Activated naive CD8-positive, alpha-beta T cell treated with anti-CD3 and anti-CD28 coated beads, Interleukin-2, amount 10 ng/mL, durations not matched to agents 7 days and 5 days (primary cell): ENCODE results near the gene NUTF2. TPM values are rescaled to one million over a fixed set of nuclear protein-coding genes. Genes with fewer than 3 reads are reported as not detected.

Source experiments
- ATAC-seq: fragments of 150-1000 bp; cut with Tn5 transposase; one replicate; pipeline ENCODE4 v1.10.0; 2021; ENCODE audit warnings: low read depth, moderate library complexity
- POLR2A ChIA-PET: fragments of 350-600 bp; sonication (Branson Sonifier 250); formaldehyde crosslinking; loops from one replicate; lab custom pipeline; 2021; ENCODE audit warnings: antibody characterized with exemption; lab: Charles Lee
- DNase-seq: peaks from one replicate; pipeline ENCODE4 v3.0.0; 2021
- H3K27ac Mint-ChIP-seq: one replicate; pipeline ENCODE4 v1.8.0; 2022; ENCODE audit warnings: mild to moderate bottlenecking, mixed read lengths
- H3K27me3 Mint-ChIP-seq: one replicate; pipeline ENCODE4 v1.8.0; 2022; ENCODE audit warnings: mild to moderate bottlenecking, moderate library complexity, mixed read lengths
- H3K36me3 Mint-ChIP-seq: one replicate; pipeline ENCODE4 v1.8.0; 2021; ENCODE audit warnings: mild to moderate bottlenecking, mixed read lengths
- H3K4me1 Mint-ChIP-seq: one replicate; pipeline ENCODE4 v1.8.0; 2021; ENCODE audit warnings: mixed read lengths
- H3K4me3 Mint-ChIP-seq: one replicate; pipeline ENCODE4 v1.8.0; 2022; ENCODE audit warnings: mild to moderate bottlenecking, moderate library complexity, mixed read lengths
- H3K9me3 Mint-ChIP-seq: one replicate; pipeline ENCODE4 v1.8.0; 2021; ENCODE audit warnings: mixed read lengths
- total RNA-seq, 2 experiments: library from RNA; stranded (reverse); gene quantifications; one replicate each; pipeline ENCODE4 v1.2.3, GENCODE V29; 2021

The NUTF2 gene
- total RNA-seq, 2 experiments from 2014 or later = 88.4 TPM

DNA sequence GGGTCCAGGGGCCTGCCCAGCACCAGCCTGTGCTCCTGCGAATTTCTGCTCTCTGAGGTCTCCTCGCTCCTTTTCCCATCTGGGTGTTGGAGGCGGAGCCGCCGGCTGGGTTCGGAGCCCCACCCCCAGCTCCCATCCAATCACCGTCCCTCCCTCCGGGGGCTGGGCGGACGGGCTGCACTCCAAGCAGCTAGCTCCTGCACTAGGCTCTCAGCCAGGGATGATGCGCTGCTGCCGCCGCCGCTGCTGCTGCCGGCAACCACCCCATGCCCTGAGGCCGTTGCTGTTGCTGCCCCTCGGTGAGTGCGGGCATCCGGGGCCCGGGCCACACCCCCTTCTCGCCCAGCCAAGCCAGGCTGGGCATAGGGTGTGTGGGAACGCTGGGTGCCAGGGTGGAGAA lies 38.0 kb downstream of the NUTF2 start, which contains the start of gene NRN1L:
Gene NRN1L, plus strand, starts transcription at position 202 of the 400 bp plus-strand sequence. Its CDS starts 19 bp downstream, at position 221.
- DNase-seq (no peak), ATAC-seq (no peak)
- no peak within 1 kb of the TSS for H3K4me3 Mint-ChIP-seq
- H3K36me3 Mint-ChIP-seq = peaks cover 11% of the 10 kb centered on the region
- no peaks in the 10 kb centered on the region for H3K9me3 Mint-ChIP-seq
- H3K27me3 Mint-ChIP-seq = no peaks in the 10 kb centered on the region
- POLR2A ChIA-PET = no interaction called here
- H3K27ac Mint-ChIP-seq = no peak within 1 kb of the TSS
- H3K4me1 Mint-ChIP-seq = peaks cover 3% of the 10 kb centered on the region

DNA sequence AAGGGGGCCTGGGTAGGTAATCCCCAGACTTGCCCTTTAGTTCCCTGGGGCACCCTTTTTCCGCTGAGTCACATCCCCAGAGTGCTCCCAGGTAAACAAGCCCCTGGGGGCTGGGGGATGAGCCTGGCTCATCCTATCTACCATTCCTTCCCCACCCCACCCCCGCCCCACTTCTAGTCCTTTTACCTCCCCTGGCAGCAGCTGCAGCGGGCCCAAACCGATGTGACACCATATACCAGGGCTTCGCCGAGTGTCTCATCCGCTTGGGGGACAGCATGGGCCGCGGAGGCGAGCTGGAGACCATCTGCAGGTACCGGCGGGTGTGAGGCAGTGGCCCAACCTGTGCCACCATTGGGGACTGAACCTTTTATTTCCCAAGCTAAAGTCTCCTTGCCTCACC lies 38.8 kb downstream of the NUTF2 start:
- H3K4me3 Mint-ChIP-seq = no peak overlapping the region
- peaks cover 11% of the 10 kb centered on the region for H3K36me3 Mint-ChIP-seq
- POLR2A ChIA-PET = interaction anchor here (1.0 kb wide), 1 partner anchor 46 kb away, joined by 3 read pairs; the partner anchor contains the start of gene CTRL
- DNase-seq = no peak
- peaks cover 3% of the 10 kb centered on the region for H3K4me1 Mint-ChIP-seq
- no peaks in the 10 kb centered on the region for H3K27me3 Mint-ChIP-seq
- H3K9me3 Mint-ChIP-seq = no peaks in the 10 kb centered on the region
- no peak for ATAC-seq
- no peak overlapping the region for H3K27ac Mint-ChIP-seq

DNA sequence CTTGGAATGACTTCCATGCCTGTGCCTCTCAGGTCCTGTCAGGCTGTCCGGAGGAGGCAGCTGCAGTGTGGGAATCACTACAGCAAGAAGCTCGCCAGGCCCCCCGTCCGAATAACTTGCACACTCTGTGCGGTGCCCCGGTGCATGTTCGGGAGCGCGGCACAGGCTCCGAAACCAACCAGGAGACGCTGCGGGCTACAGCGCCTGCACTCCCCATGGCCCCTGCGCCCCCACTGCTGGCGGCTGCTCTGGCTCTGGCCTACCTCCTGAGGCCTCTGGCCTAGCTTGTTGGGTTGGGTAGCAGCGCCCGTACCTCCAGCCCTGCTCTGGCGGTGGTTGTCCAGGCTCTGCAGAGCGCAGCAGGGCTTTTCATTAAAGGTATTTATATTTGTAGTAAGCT lies 39.2 kb downstream of the NUTF2 start:
- no peak for DNase-seq
- POLR2A ChIA-PET = interaction anchor here (0.7 to 1.0 kb wide), 2 partner anchors 12 to 45 kb away, joined by 3 read pairs; partner anchors contain the start of gene CTRL
- no peak overlapping the region for H3K27ac Mint-ChIP-seq
- H3K4me1 Mint-ChIP-seq = peaks cover 3% of the 10 kb centered on the region
- H3K4me3 Mint-ChIP-seq = no peak overlapping the region
- H3K27me3 Mint-ChIP-seq = no peaks in the 10 kb centered on the region
- ATAC-seq = no peak
- peaks cover 11% of the 10 kb centered on the region for H3K36me3 Mint-ChIP-seq
- H3K9me3 Mint-ChIP-seq = no peaks in the 10 kb centered on the region

DNA sequence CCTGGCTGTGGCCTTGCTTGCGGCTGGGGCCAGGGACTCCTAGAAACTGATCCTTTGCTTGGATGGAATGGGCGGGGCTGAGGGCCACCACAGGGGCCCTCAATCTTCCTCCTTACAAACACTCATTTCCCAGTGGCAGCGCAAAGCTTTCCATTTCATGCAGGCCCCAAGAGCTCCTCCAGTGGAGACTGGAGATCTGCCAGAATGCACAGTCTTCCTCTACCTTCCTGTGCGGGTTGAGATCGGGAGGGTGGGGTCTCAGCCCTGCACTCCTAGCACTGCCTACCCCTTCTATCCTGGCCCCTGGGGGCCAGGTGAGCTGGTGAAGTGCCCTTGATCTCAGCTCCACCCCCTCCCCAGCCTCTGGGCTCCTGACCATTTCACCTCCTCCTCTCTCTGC lies 39.7 kb downstream of the NUTF2 start:
- Mint-ChIP-seq H3K4me3 (no peak overlapping the region), H3K27me3 (no peaks in the 10 kb centered on the region), H3K9me3 (no peaks in the 10 kb centered on the region), H3K4me1 (peaks cover 3% of the 10 kb centered on the region), H3K27ac (no peak overlapping the region), H3K36me3 (peaks cover 11% of the 10 kb centered on the region)
- POLR2A ChIA-PET = interaction anchor here (0.7 to 1.1 kb wide), 3 partner anchors 13 to 50 kb away, joined by 3 to 5 read pairs (median 3); partner anchors contain the start of genes CTRL and PSMB10
- DNase-seq (no peak), ATAC-seq (no peak)

DNA sequence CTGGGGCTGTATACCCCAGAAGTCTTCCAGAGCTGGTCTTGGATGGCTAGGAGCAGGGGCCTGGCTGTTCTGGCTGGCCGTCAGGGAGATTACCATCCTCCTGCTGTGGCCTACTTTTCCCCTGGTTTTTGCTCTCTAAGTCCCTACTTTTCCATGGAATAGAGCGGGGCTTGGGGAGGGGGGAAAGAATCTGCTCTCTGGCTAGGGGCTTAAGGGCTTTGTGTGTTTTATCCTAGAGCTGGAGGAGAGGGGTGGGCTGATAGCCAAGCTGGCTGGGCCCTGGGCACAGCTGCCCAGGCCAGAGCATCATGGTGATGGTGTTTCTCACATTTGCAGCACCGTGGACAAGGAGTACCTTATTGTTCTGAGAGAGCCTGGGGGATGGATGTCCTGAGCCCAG lies 41.6 kb downstream of the NUTF2 start:
- DNase-seq (no peak), ATAC-seq (no peak)
- Mint-ChIP-seq H3K9me3 (no peaks in the 10 kb centered on the region), H3K4me1 (peaks cover 8% of the 10 kb centered on the region), H3K27me3 (no peaks in the 10 kb centered on the region), H3K4me3 (no peak overlapping the region), H3K27ac (no peak overlapping the region), H3K36me3 (peaks cover 6% of the 10 kb centered on the region)
- POLR2A ChIA-PET = interaction anchor here (2.7 kb wide), 1 partner anchor 47 kb away, joined by 9 read pairs; no protein-coding TSS in a partner anchor

DNA sequence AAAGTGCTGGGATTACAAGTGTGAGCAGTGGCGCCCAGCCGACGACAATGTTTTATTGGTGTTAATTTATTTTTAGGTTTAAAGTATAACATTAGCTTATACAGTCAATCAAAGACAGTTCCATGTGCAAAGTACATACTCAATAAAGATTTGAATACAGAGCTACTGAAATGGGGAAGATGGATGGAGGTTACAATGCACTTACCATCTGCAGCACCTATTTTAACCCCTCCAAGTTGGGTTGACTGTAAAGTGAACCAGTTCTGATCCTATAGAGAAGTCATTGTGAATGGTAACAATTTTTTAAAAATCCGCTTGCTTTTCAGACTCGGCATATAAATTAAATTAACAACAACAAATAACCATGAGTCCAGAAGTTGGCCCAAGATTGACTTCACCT lies 45.6 kb downstream of the NUTF2 start:
- H3K36me3 Mint-ChIP-seq = peaks cover 2% of the 10 kb centered on the region
- DNase-seq = no peak
- no peak for ATAC-seq
- peak overlapping the region; percentile 86 for H3K4me3 Mint-ChIP-seq
- peak overlapping the region; percentile 82 for H3K27ac Mint-ChIP-seq
- POLR2A ChIA-PET = interaction anchor here (0.5 to 2.8 kb wide), 8 partner anchors 15 to 400 kb away, joined by 3 to 13 read pairs (median 5); partner anchors contain the start of gene PSMB10
- peaks cover 18% of the 10 kb centered on the region for H3K4me1 Mint-ChIP-seq
- no peaks in the 10 kb centered on the region for H3K27me3 Mint-ChIP-seq
- H3K9me3 Mint-ChIP-seq = no peaks in the 10 kb centered on the region

DNA sequence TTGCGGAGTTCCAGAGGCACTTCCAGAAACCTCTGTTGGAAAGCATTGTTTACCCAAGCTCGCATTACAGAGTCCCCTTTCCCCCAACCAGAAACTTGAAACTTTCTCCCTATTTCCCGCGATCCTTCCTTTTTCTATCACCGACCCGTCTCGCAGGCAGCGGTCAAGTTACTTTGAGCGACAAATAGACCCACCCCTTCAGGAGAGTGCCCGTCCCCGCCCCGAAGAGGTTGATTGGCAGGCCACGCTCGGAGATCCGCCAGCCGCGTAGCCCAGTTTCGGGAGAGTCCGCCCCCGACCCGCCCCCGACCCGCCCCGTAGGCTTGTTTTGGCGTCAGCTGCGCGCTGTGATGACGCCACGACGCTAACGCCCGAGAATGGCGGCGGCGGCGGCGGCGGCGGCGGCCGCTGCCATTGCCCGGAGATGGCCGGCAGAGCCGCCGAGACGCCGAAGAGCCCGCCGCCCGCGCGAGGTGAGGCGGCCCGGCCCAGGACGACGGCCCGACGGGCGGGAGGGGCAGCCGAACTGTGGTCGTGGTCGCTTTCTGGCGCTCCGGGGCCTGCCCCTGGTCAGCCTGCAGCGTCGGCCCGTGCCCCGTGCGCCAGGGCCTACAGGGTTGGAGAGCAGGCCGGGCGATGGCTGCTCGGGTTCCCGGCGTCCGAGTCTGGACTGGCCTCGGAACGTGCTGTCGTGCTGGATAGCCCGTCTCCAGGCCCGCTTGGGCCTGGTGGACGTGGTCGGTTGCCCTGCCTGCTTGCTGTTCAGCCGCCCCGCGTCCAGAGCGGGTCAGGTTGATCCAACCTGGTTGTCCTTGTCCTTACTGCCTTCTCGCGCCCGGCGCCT lies 46.4 kb downstream of the NUTF2 start, which contains the start of gene PSKH1:
Gene PSKH1, plus strand, starts transcription at position 356 of the 844 bp plus-strand sequence. CDS start 15,496 bp downstream, outside the sequence.
- H3K9me3 Mint-ChIP-seq = no peaks in the 10 kb centered on the region

DNA sequence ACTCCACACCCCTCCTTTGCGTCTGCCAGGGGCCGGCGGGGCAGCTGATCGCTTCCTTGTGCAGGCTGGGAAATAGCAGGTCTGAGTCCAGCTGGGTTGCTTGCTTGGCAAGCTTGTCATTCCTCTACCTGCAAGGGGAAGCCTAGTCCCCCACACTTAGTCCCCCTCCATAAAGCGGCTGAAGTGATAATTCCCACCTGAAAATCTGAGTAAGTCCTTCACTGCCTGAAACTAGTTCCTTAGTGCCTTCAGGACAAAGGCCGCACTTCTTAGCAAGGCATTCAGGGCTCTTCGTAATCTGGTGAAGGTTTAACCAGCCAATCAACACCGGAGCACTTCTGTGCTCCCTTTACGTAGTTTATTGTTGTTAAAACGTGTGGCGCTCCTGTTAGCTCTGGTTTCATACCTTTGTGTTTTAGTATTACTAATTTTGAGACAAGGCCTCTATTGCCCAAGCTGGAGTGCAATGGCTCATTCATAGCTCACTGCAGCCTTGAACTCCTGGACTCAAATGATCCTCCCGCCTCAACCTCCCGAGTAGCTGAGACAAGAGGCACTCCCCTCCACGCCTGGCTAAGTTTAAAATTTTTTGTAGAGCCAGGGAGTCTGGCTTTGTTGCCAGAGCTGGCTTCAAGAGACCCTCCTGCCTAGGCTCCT lies 47.1 kb downstream of the NUTF2 start:
- H3K9me3 Mint-ChIP-seq = no peaks in the 10 kb centered on the region
- POLR2A ChIA-PET = interaction anchor here (1.1 to 2.8 kb wide), 3 partner anchors 40 to 60 kb away, joined by 3 to 13 read pairs (median 3); partner anchors contain the start of gene PSMB10
- peaks cover 2% of the 10 kb centered on the region for H3K36me3 Mint-ChIP-seq
- peak overlapping the region; percentile 96 for H3K27ac Mint-ChIP-seq
- H3K4me3 Mint-ChIP-seq = peak overlapping the region; percentile 86
- H3K4me1 Mint-ChIP-seq = peaks cover 18% of the 10 kb centered on the region
- no peak for DNase-seq
- ATAC-seq = no peak
- no peaks in the 10 kb centered on the region for H3K27me3 Mint-ChIP-seq

More for the DNA sequence above, 46.4 kb downstream of the NUTF2 start, which contains the start of gene PSKH1:
- Mint-ChIP-seq H3K36me3 (peaks cover 2% of the 10 kb centered on the region), H3K27ac (peak within 1 kb of the TSS; percentile 96), H3K4me3 (peak within 1 kb of the TSS; percentile 86), H3K27me3 (no peaks in the 10 kb centered on the region), H3K4me1 (peaks cover 18% of the 10 kb centered on the region)
- DNase-seq (peak; percentile 89), ATAC-seq (peak; percentile 97)
- POLR2A ChIA-PET = interaction anchor here (0.5 to 2.8 kb wide), 9 partner anchors 16 to 401 kb away, joined by 3 to 13 read pairs (median 4); partner anchors contain the start of gene PSMB10

DNA sequence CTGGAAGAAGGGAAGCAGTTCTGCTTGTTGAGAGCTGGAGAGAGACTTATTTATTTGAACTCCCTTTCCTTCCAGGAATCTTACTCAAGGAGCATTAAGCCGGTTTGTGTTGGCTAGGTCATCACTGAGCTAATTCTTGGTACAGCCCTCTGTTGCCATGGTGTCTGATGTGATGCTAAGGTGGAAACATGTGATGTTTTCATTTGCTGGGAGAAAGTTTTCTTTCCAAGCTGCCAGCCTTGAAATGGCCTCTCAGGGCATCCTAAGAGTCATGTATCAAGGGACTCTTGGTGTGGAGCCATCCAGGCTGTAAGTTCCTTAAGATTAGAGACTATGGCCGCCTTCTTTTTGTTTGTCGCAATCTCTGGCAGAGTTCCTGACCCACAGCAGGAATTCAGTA lies 50.5 kb downstream of the NUTF2 start:
- Mint-ChIP-seq H3K9me3 (no peaks in the 10 kb centered on the region), H3K4me3 (no peak overlapping the region), H3K36me3 (peaks cover 2% of the 10 kb centered on the region), H3K27me3 (no peaks in the 10 kb centered on the region), H3K27ac (no peak overlapping the region), H3K4me1 (peaks cover 18% of the 10 kb centered on the region)
- DNase-seq (no peak), ATAC-seq (no peak)
- POLR2A ChIA-PET = interaction anchor here (0.7 kb wide), 1 partner anchor 17 kb away, joined by 3 read pairs; no protein-coding TSS in a partner anchor

DNA sequence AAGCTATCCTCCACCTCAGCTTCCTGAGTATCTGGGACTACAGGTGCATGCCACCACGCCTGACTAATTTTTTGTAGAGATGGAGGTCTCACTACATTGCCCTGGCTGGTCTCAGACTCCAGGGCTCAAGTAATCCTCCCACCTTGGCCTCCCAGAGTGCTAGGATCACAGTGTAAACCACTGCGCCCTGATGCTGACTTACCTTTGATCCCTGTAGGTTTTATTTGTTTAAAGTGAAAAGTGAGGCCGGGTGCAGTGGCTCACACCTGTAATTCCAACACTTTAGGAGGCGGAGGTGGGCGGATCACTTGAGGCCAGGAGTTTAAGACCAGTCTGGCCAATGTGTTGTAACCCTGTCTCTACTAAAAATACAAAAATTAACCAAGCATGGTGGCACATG lies 55.0 kb downstream of the NUTF2 start:
- DNase-seq (no peak), ATAC-seq (no peak)
- Mint-ChIP-seq H3K27me3 (no peaks in the 10 kb centered on the region), H3K9me3 (no peaks in the 10 kb centered on the region), H3K27ac (no peak overlapping the region), H3K36me3 (peaks cover 5% of the 10 kb centered on the region), H3K4me1 (peaks cover 2% of the 10 kb centered on the region), H3K4me3 (no peak overlapping the region)
- POLR2A ChIA-PET = no interaction called here

DNA sequence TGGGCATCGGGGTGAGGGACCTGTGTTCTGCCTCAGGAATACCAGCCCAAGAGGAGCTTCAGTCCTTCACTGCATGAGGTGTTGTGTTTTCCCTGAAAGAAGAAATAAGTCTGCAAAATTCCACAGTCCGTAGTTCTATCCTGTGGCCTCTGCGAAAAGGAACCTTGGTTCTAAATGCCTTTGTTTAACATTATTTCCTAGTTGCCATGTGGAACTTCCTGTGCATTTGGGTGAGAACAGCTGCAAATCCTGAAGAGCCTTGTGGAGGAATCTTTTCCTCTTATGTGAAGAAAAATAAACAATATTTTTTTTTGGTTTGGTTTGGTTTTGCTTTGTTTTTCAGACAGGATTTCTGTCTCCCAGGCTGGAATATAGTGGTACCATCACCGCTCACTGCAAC lies 56.1 kb downstream of the NUTF2 start:
- ATAC-seq = no peak
- H3K27me3 Mint-ChIP-seq = no peaks in the 10 kb centered on the region
- no peak overlapping the region for H3K4me3 Mint-ChIP-seq
- POLR2A ChIA-PET = no interaction called here
- DNase-seq = no peak
- no peaks in the 10 kb centered on the region for H3K9me3 Mint-ChIP-seq
- H3K27ac Mint-ChIP-seq = no peak overlapping the region
- H3K4me1 Mint-ChIP-seq = no peaks in the 10 kb centered on the region
- peaks cover 3% of the 10 kb centered on the region for H3K36me3 Mint-ChIP-seq

DNA sequence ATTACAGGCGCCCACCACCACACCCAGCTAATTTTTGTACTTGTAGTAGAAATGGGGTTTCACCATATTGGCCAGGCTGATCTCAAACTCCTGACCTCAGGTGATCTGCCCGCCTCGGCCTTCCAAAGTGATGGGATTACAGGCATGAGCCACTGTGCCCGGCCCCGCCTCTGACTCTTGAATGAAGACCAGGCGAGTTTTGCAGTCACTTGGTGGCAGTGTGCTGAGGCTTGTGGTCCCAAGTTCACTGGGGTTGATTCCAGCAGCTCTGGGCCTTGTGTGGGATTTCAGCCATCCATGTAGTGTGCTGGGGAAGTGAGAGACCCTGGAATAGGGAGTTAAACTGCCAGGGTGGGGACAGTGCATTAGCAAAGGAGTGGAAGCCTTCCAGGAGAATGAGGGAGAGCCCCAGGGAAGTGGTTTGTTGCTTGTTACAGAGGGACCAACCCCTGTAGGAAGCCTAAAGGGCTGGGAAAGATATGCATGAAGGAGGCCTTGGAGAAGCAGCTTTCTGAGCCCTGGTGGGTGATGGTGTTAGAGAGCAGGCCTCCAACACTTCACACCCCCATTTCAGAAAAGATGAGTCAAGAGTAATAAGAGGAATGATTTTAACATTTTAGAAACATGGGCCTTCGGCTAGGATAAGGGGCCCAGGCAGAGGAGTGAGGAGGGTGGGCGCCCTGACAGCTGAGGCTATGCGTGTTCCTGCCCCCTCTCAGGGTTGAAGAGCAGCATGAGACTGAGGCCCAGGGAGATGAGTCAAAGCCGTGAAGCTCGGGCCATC lies 60.9 kb downstream of the NUTF2 start:
- H3K9me3 Mint-ChIP-seq = no peaks in the 10 kb centered on the region
- H3K4me3 Mint-ChIP-seq = no peak overlapping the region
- POLR2A ChIA-PET = no interaction called here
- peaks cover 13% of the 10 kb centered on the region for H3K4me1 Mint-ChIP-seq
- DNase-seq (no peak), ATAC-seq (no peak)
- no peaks in the 10 kb centered on the region for H3K27me3 Mint-ChIP-seq
- H3K27ac Mint-ChIP-seq = peak overlapping the region; percentile 64
- peaks cover 3% of the 10 kb centered on the region for H3K36me3 Mint-ChIP-seq
